Suppressor macrophage treated with lipopolysaccharide for 1 hour (primary cell): ENCODE results near the gene C10orf62.
"Not testable (repeated sequence)": the region's sequence is repeated elsewhere in the genome, so short reads cannot be mapped to it uniquely, and the experiment has no call there.

ENCODE experiments used
- DNase-seq, 3 donors: peaks; one replicate each; pipeline ENCODE4 v3.0.0-alpha.2; 2020 to 2022

Gene C10orf62

GRCh38 chr10:97632949-97633884 is 43.7 kb downstream of the C10orf62 start, which contains the start of gene MORN4:
MORN4 (minus strand) TSS chr10:97633500; CDS start chr10:97619653, 13,847 bp downstream.
- peak; percentile 95 to 97 (median 97) for DNase-seq

- DNase-seq, result peak in 2 of 3 donors; percentile 33 to 45
Measured at GRCh38 chr10:97633921-97634320, 44.4 kb downstream of the C10orf62 start.

DNA sequence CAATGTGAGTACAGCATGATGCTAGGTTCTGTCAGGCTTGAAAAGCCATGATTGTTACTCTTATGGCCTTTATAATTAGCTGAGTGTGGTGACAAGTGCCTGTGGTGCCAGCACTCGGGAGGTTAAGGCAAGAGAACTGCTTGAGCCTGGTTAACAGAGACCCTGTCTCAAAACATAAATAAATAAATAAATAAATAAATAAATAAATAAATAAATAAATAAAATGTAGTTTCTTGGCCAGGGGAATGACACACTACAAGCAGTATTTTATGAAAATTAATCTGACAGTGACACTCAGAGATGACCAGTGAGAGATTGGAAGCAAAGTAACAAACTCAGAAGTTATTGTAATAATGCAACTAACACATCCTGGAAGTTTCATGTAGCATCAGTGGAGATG is 46.1 kb downstream of the C10orf62 start:
- no peak for DNase-seq

DNA sequence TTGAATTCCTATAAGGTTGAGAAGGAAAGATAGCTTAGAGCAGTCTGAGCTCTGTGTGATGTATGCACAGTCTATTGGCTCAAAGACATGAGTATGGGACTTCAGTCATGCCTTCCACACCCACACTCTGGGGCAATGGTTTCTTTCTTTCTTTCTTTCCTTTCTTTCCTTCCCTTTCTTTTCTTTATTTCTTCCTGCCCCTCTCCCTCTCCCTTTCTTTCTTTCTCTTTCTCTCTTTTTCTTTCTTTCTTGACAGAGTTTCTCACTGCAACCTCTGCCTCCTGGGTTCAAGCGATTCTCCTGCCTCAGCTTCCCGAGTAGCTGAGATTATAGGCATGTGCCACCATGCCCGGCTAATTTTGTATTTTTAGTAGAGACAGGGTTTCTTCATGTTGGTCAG is 49.6 kb downstream of the C10orf62 start:
- DNase-seq, result not testable (repeated sequence)

- DNase-seq, result peak; percentile 100
Measured at GRCh38 chr10:97640174-97640867, 50.8 kb downstream of the C10orf62 start, which contains the start of gene PI4K2A. PI4K2A (plus strand) TSS chr10:97640671; CDS start chr10:97640743, 72 bp downstream.
